H1 (cell line): ENCODE results near the gene CAMSAP1. TPM values are rescaled to one million over a fixed set of nuclear protein-coding genes. Genes with fewer than 3 reads are reported as not detected.

Source experiments
- CTCF ChIA-PET: fragments of 300-600 bp; sonication (Branson Sonifier 250); formaldehyde crosslinking; loops from one replicate; lab custom pipeline; 2021; ENCODE audit not compliant: partially characterized antibody; lab: Charles Lee
- POLR2A ChIA-PET: fragments of 300-600 bp; sonication (Branson Sonifier 250); formaldehyde crosslinking; loops from one replicate; lab custom pipeline; 2021; ENCODE audit warnings: inconsistent platforms; ENCODE audit not compliant: partially characterized antibody; lab: Charles Lee
- DNase-seq, 2 experiments: peaks; one replicate each; pipeline versions ENCODE4 v3.0.0 to v3.0.0-alpha.2; 2010 to 2022; ENCODE audit warnings: low spot score in 2 of 2, low read depth in 1 of 2, mixed read lengths in 1 of 2
- FAIRE-seq: peaks from 2 replicates; lab custom pipeline; 2011; peaks lifted over from hg19 to GRCh38; lab: Jason Lieb, UNC
- H2AFZ ChIP-seq: 2 replicates; pipeline ENCODE4 v1.8.1; 2012; ENCODE audit warnings: low read length, inconsistent platforms
- H2AK5ac ChIP-seq: 2 replicates; pipeline ENCODE4 v1.6.1; 2013; ENCODE audit warnings: low read depth, low read length
- H2BK120ac ChIP-seq: replicated peaks from 2 replicates; pipeline ENCODE3; 2013; ENCODE audit warnings: low read depth, low read length, inconsistent platforms
- H2BK12ac ChIP-seq: 2 replicates; pipeline ENCODE4 v1.6.1; 2013; ENCODE audit warnings: low read depth, low read length
- H2BK15ac ChIP-seq: 2 replicates; pipeline ENCODE4 v1.6.1; 2013; ENCODE audit warnings: low read length
- H2BK20ac ChIP-seq: 2 replicates; pipeline ENCODE4 v1.6.1; 2013; ENCODE audit warnings: low read length
- H2BK5ac ChIP-seq: 2 replicates; pipeline ENCODE4 v1.6.1; 2013; ENCODE audit warnings: low read depth, low read length
- H3K14ac ChIP-seq: 2 replicates; pipeline ENCODE4 v1.6.1; 2013; ENCODE audit warnings: inconsistent platforms; ENCODE audit not compliant: insufficient read length
- H3K18ac ChIP-seq: 2 replicates; pipeline ENCODE4 v1.6.1; 2013; ENCODE audit warnings: low read length; ENCODE audit errors: extremely low read depth
- H3K23ac ChIP-seq: 2 replicates; pipeline ENCODE4 v1.6.1; 2013; ENCODE audit warnings: inconsistent platforms; ENCODE audit not compliant: insufficient read length
- H3K23me2 ChIP-seq: 2 replicates; pipeline ENCODE4 v1.6.1; 2013; ENCODE audit warnings: low read depth, low read length
- H3K27ac ChIP-seq: 2 replicates; pipeline ENCODE4 v1.6.1; 2011; ENCODE audit warnings: low read depth, low read length, inconsistent platforms
- H3K27me3 ChIP-seq, 4 experiments: replicated peaks in 1 of 4; 1 replicate in 1 of 4; 2 replicates in 3 of 4; pipeline versions ENCODE4 v1.6.1 to v1.8.1; 2011 to 2013; ENCODE audit warnings: low read length in 3 of 4, mild to moderate bottlenecking in 3 of 4, inconsistent platforms in 2 of 4, mixed read lengths in 2 of 4, moderate library complexity in 1 of 4; ENCODE audit not compliant: control insufficient read depth in 3 of 4, insufficient read depth in 3 of 4; ENCODE audit errors: extremely low read depth in 1 of 4
- H3K36me3 ChIP-seq, 4 experiments: 2 replicates each; pipeline versions ENCODE4 v1.6.1 to v1.8.1; 2011 to 2013; ENCODE audit warnings: mild to moderate bottlenecking in 4 of 4, low read length in 3 of 4, moderate library complexity in 2 of 4, control low read depth in 1 of 4, inconsistent platforms in 1 of 4; ENCODE audit not compliant: insufficient read depth in 4 of 4, control insufficient read depth in 2 of 4
- H3K4ac ChIP-seq: replicated peaks from 2 replicates; pipeline ENCODE3; 2013; ENCODE audit warnings: low read length, low read depth, mixed read lengths, inconsistent platforms; ENCODE audit not compliant: insufficient read length
- H3K4me1 ChIP-seq, 4 experiments: replicated peaks in 1 of 4; 1 replicate in 1 of 4; 2 replicates in 3 of 4; pipeline versions ENCODE4 v1.6.1 to v1.8.1; 2011 to 2013; ENCODE audit warnings: low read length in 3 of 4, inconsistent platforms in 2 of 4, mixed read lengths in 1 of 4; ENCODE audit not compliant: insufficient read depth in 4 of 4, control insufficient read depth in 3 of 4
- H3K4me2 ChIP-seq, 2 experiments: 2 replicates each; pipeline versions ENCODE4 v1.6.1 to v1.8.1; 2011 to 2013; ENCODE audit warnings: low read depth in 2 of 2, low read length in 2 of 2, control low read depth in 1 of 2, inconsistent platforms in 1 of 2, mild to moderate bottlenecking in 1 of 2; ENCODE audit not compliant: insufficient read depth in 1 of 2
- H3K4me3 ChIP-seq, 4 experiments: fragments of 200-600, 300-600 bp in 1 of 4; sonication (generic), shearing (Covaris generic), sonication (Bioruptor Twin) in 1 of 4; 2 replicates each; pipeline versions ENCODE4 v1.5.1 to v1.8.1; 2011 to 2016; ENCODE audit warnings: low read length in 4 of 4, low read depth in 3 of 4, control low read depth in 2 of 4, inconsistent platforms in 2 of 4, mild to moderate bottlenecking in 2 of 4, mixed read lengths in 1 of 4, moderate library complexity in 1 of 4; ENCODE audit not compliant: insufficient read depth in 2 of 4; ENCODE audit errors: extremely low read depth in 1 of 4
- H3K56ac ChIP-seq: replicated peaks from 2 replicates; pipeline ENCODE3; 2013; ENCODE audit warnings: low read depth, mild to moderate bottlenecking, mixed read lengths, low read length, inconsistent platforms; ENCODE audit not compliant: insufficient read length
- H3K79me1 ChIP-seq: 2 replicates; pipeline ENCODE4 v1.6.1; 2013; ENCODE audit warnings: low read depth, low read length, control low read depth
- H3K79me2 ChIP-seq, 2 experiments: 2 replicates each; pipeline versions ENCODE4 v1.6.1 to v1.8.1; 2012 to 2013; ENCODE audit warnings: low read length in 2 of 2, mild to moderate bottlenecking in 2 of 2, inconsistent platforms in 1 of 2; ENCODE audit not compliant: insufficient read depth in 2 of 2, control insufficient read depth in 1 of 2
- H3K9ac ChIP-seq, 4 experiments: replicated peaks in 1 of 4; 1 replicate in 1 of 4; 2 replicates in 3 of 4; pipeline versions ENCODE4 v1.6.1 to v1.8.1; 2011 to 2013; ENCODE audit warnings: low read depth in 3 of 4, low read length in 3 of 4, control low read depth in 2 of 4, mild to moderate bottlenecking in 2 of 4, moderate library complexity in 2 of 4, inconsistent platforms in 1 of 4; ENCODE audit errors: extremely low read depth in 1 of 4
- H3K9me3 ChIP-seq, 2 experiments: 2 replicates each; pipeline versions ENCODE4 v1.6.1 to v1.8.1; 2012 to 2013; ENCODE audit warnings: mild to moderate bottlenecking in 2 of 2, moderate library complexity in 2 of 2, control low read depth in 1 of 2, inconsistent platforms in 1 of 2, low read depth in 1 of 2, low read length in 1 of 2, mixed read lengths in 1 of 2; ENCODE audit not compliant: insufficient read depth in 2 of 2
- H4K20me1 ChIP-seq, 2 experiments: replicated peaks in 1 of 2; 2 replicates each; pipeline versions ENCODE3 to v1.8.1; 2011 to 2013; ENCODE audit warnings: inconsistent platforms in 2 of 2, low read length in 2 of 2, mild to moderate bottlenecking in 1 of 2; ENCODE audit not compliant: insufficient read depth in 2 of 2, control insufficient read depth in 1 of 2
- H4K5ac ChIP-seq: 2 replicates; pipeline ENCODE4 v1.6.1; 2013; ENCODE audit warnings: low read length, low read depth, mixed read lengths, inconsistent platforms; ENCODE audit not compliant: insufficient read length
- H4K8ac ChIP-seq: 2 replicates; pipeline ENCODE4 v1.8.0; 2013; ENCODE audit warnings: mild to moderate bottlenecking, moderate library complexity, low read length, inconsistent platforms; ENCODE audit not compliant: insufficient read depth; ENCODE audit errors: extremely low read depth
- H4K91ac ChIP-seq: replicated peaks from 2 replicates; pipeline ENCODE3; 2013; ENCODE audit warnings: low read length, mixed read lengths, inconsistent platforms; ENCODE audit not compliant: insufficient read length
- RNF2 ChIP-seq: fragments of 200-900, 300-1000 bp; sonication (generic); IDR thresholded peaks from 2 replicates; pipeline ENCODE4 v1.7.1; 2016; ENCODE audit warnings: borderline replicate concordance, low read depth, mild to moderate bottlenecking, antibody characterized with exemption, low read length; ENCODE audit not compliant: poor library complexity, severe bottlenecking; ENCODE audit errors: missing control alignments
- SP1 ChIP-seq: IDR thresholded peaks from 2 replicates; pipeline ENCODE4 v1.6.1; 2011; ENCODE audit warnings: low read depth, low read length
- WGBS, 2 experiments: shearing (Covaris generic) in 1 of 2; methylation state at CpG; one replicate each; pipeline versions ENCODE4 v1.1.6 to v1.1.7; 2013 to 2015; ENCODE audit warnings: low lambda C conversion rate in 2 of 2, mixed read lengths in 2 of 2, inconsistent platforms in 1 of 2, low coverage in 1 of 2, missing lambda C conversion rate in 1 of 2; ENCODE audit not compliant: insufficient replicate concordance in 2 of 2, insufficient coverage in 1 of 2, insufficient read length in 1 of 2; ENCODE audit errors: extremely low coverage in 1 of 2, missing lambda C conversion rate in 1 of 2; 5-methylcytosine and 5-hydroxymethylcytosine counted together
- polyA plus RNA-seq, 7 experiments: library from polyadenylated mRNA; depleted of rRNA in 3 of 7; stranded (reverse) in 5 of 7; unstranded in 2 of 7; fragments of >200 nt in 5 of 7; fragments of 200-250 nt in 2 of 7; gene quantifications; 1 replicate in 5 of 7; 2 replicates in 1 of 7; 4 replicates in 1 of 7; pipeline versions ENCODE4 v1.2.1 to v1.2.3, GENCODE V29; 2011 to 2013; ENCODE audit warnings: missing spikeins in 2 of 7, mixed read lengths in 2 of 7
- total RNA-seq: library from RNA; stranded (reverse); fragmentation: NEBNext Ultra II Directional; extraction: Animal tissue kit (Norgen Biotek cat#: 25700); gene quantifications from 2 replicates; pipeline ENCODE4 v1.2.1, GENCODE V29; 2021

Gene CAMSAP1
- total and polyA plus RNA-seq, 2 of the 8 experiments (the other 6 are each of a cell fraction or from before 2014, with no cell fraction given), result 13.4 to 44.0 TPM

DNA sequence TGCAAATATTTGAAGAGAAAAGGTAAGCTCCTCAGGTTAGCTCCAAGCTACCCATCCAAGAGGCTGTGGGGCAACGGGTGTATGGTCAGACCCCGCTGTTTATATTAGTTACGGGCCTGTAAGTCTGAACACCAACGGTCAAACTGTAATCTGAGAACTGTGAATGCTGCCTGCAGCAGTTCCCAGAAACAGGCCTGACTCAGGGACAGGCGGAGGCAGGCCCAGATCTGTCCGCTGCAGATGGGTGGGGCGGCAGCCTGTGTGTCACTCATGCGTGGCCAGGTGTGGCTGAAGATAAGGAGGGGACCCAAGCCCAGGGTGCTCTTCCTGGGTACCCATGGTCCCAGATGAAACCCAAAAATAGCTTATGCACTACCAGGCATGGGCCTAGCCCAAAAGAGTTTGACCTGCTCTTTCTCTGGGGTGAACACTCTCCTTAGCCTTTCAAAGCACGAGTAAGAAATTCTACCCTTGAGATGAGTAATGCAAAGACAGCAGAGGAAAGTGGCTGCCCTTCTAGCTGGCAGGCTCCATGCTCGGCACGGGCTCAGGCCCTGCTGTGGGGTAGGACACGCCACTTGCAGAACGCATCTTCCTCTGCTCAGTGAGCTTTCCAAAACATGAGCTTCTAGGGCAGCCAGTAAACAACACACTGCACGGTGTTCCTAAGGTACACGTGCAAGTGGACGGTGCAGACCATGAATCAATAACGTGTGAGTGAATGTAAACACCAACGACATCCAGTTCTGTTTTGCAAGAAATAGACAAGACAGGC lies 44.7 kb upstream of the CAMSAP1 start:
- Histone ChIP-seq H3K27ac (no peak overlapping the region), H3K4ac (no peak overlapping the region), H3K4me3 (no peak overlapping the region), H3K18ac (no peak overlapping the region), H2AFZ (no peak overlapping the region), H2BK20ac (no peak overlapping the region), H4K8ac (no peak overlapping the region), H3K36me3 (peaks cover 0 to 26% (median 13%) of the 10 kb centered on the region in 4 experiments; a peak in 7 of 8 replicates), H2BK120ac (no peak overlapping the region), H3K23ac (no peak overlapping the region), H2BK15ac (no peak overlapping the region), H3K79me2 (peaks cover 0 to 13% of the 10 kb centered on the region in 2 experiments; a peak in 2 of 4 replicates), H2AK5ac (no peak overlapping the region), H4K91ac (no peak overlapping the region), H4K5ac (no peak overlapping the region), H3K23me2 (peaks cover 3% of the 10 kb centered on the region; the same call in 1 of the 2 replicates), H3K9me3 (no peaks in the 10 kb centered on the region), H3K9ac (no peak overlapping the region), H3K4me1 (no peaks in the 10 kb centered on the region; a peak in 1 of 7 replicates), H2BK12ac (no peak overlapping the region), H2BK5ac (no peak overlapping the region), H3K79me1 (peaks cover 6% of the 10 kb centered on the region), H4K20me1 (peaks cover 3 to 12% of the 10 kb centered on the region in 2 experiments), H3K14ac (no peak overlapping the region), H3K4me2 (no peak overlapping the region), H3K56ac (no peak overlapping the region), H3K27me3 (no peaks in the 10 kb centered on the region)
- TF ChIP-seq RNF2 (no peak), SP1 (no peak)
- 94% methylated on average over 16 of the region's 18 CpGs; no CpG with 5 or more reads in 1 of the 2 experiments for WGBS, 2 experiments
- FAIRE-seq (no peak), DNase-seq (no peak)
- ChIA-PET CTCF (interaction anchor here (0.7 to 1.1 kb wide), 4 partner anchors 8 to 169 kb away, joined by 3 to 4 read pairs (median 3); no protein-coding TSS in a partner anchor), POLR2A (no interaction called here)
